Loucy (cell line): ENCODE results near the gene CACNA2D4.

ENCODE experiments used
- H2AFZ ChIP-seq: fragments of 200-600 bp; sonication (generic); 2 replicates; pipeline ENCODE4 v1.6.0; 2016; ENCODE audit warnings: antibody characterized with exemption, mild to moderate bottlenecking, low read length, moderate library complexity
- H3F3A ChIP-seq: fragments of 200-600 bp; 2 replicates; pipeline ENCODE4 v1.6.0; 2016; ENCODE audit warnings: antibody characterized with exemption, low read depth, mild to moderate bottlenecking
- H3K27me3 ChIP-seq: fragments of 200-600 bp; sonication (generic); 2 replicates; pipeline ENCODE4 v1.6.1; 2014; ENCODE audit warnings: low read length, mild to moderate bottlenecking; ENCODE audit not compliant: insufficient read depth, poor library complexity, severe bottlenecking
- H3K36me3 ChIP-seq: fragments of 200-600 bp; sonication (generic); 2 replicates; pipeline ENCODE4 v1.6.1; 2016; ENCODE audit warnings: low read length; ENCODE audit not compliant: insufficient read depth
- H3K4me1 ChIP-seq: fragments of 200-600 bp; sonication (generic); 2 replicates; pipeline ENCODE4 v1.5.1; 2014; ENCODE audit warnings: low read length, mild to moderate bottlenecking; ENCODE audit not compliant: insufficient read depth, poor library complexity, severe bottlenecking
- H3K4me2 ChIP-seq: fragments of 200-600 bp; sonication (generic); 2 replicates; pipeline ENCODE4 v1.6.0; 2014; ENCODE audit warnings: antibody characterized with exemption, low read length, low read depth, mild to moderate bottlenecking; ENCODE audit not compliant: poor library complexity, severe bottlenecking
- H3K4me3 ChIP-seq: fragments of 200-600 bp; sonication (generic); 2 replicates; pipeline ENCODE4 v1.5.1; 2014; ENCODE audit warnings: low read length, mild to moderate bottlenecking, mixed read lengths; ENCODE audit not compliant: poor library complexity, severe bottlenecking
- H3K79me2 ChIP-seq: fragments of 200-600 bp; sonication (generic); 2 replicates; pipeline ENCODE4 v1.6.1; 2014; ENCODE audit warnings: low read length; ENCODE audit not compliant: insufficient read depth
- H3K9ac ChIP-seq: fragments of 200-600 bp; sonication (generic); 2 replicates; pipeline ENCODE4 v1.6.0; 2014; ENCODE audit warnings: mild to moderate bottlenecking, low read depth, low read length, moderate library complexity; ENCODE audit not compliant: poor library complexity, severe bottlenecking
- H3K9me2 ChIP-seq: fragments of 200-600 bp; sonication (generic); replicated peaks from 2 replicates; pipeline ENCODE4 v1.6.1; 2016; ENCODE audit warnings: low read depth, low read length, mixed read lengths
- H3K9me3 ChIP-seq: fragments of 200-600 bp; sonication (generic); 2 replicates; pipeline ENCODE4 v1.6.1; 2014; ENCODE audit warnings: mild to moderate bottlenecking, antibody characterized with exemption, low read length, low read depth; ENCODE audit not compliant: insufficient read depth
- H4K20me1 ChIP-seq: fragments of 200-600 bp; sonication (generic); 2 replicates; pipeline ENCODE4 v1.6.0; 2014; ENCODE audit warnings: antibody characterized with exemption, low read length, mild to moderate bottlenecking; ENCODE audit not compliant: insufficient read depth, poor library complexity, severe bottlenecking
- EZH2phosphoT487 ChIP-seq: fragments of 200-600 bp; IDR thresholded peaks from 2 replicates; pipeline ENCODE4 v1.6.1; 2018; ENCODE audit warnings: antibody characterized with exemption, mild to moderate bottlenecking, moderate library complexity, borderline replicate concordance
- TF ChIP-seq, protein P1 (sequence below): fragments of 200-600 bp; sonication (generic); conservative IDR thresholded peaks from 2 replicates; pipeline ENCODE4 v1.5.1; 2014; ENCODE audit warnings: mild to moderate bottlenecking, antibody characterized with exemption, low read length

Gene CACNA2D4

DNA sequence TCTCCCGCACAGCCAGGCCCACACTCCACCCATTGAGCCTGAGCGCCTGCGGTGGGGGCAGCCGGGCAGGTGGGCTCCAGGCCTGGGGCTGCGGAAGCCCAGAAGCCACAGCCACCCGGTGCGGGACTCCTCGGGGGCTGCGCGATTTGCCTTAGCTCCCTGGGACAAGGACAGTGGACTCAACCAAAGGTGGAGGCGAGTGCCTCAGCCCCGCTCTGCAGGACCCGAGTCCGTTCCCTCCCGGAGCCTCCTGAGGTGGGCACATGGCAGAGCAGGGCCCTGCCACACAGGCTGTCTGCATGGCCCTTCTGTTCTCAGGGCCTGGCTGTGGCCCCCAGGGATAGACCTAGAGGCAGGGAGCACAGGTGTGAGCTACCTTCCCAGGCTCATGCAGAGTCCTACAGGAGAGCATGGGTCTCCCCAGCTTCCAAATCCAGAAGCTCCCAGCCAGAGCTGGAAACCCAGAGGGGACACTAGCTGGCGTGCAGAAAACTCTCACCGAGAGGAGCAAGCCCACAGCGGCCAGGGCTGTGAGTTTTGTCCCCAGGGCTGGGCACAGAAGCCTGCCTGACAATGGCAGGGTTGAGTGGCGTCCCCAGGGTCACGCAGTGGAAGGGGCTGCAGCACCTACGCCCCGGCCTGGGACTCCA is 120.3 kb downstream of the CACNA2D4 start:
- H3K36me3 ChIP-seq: no peaks in the 10 kb centered on the region
- H3K9me3 ChIP-seq: no peaks in the 10 kb centered on the region
- no peaks in the 10 kb centered on the region for H3F3A ChIP-seq
- peaks cover 4% of the 10 kb centered on the region for H3K4me1 ChIP-seq
- H2AFZ ChIP-seq: no peak overlapping the region
- H3K79me2 ChIP-seq: no peaks in the 10 kb centered on the region
- H3K4me3 ChIP-seq: no peak overlapping the region
- no peaks in the 10 kb centered on the region for H3K27me3 ChIP-seq
- no peak for TF ChIP-seq EZH2phosphoT487
- TF ChIP-seq, protein P1, sequence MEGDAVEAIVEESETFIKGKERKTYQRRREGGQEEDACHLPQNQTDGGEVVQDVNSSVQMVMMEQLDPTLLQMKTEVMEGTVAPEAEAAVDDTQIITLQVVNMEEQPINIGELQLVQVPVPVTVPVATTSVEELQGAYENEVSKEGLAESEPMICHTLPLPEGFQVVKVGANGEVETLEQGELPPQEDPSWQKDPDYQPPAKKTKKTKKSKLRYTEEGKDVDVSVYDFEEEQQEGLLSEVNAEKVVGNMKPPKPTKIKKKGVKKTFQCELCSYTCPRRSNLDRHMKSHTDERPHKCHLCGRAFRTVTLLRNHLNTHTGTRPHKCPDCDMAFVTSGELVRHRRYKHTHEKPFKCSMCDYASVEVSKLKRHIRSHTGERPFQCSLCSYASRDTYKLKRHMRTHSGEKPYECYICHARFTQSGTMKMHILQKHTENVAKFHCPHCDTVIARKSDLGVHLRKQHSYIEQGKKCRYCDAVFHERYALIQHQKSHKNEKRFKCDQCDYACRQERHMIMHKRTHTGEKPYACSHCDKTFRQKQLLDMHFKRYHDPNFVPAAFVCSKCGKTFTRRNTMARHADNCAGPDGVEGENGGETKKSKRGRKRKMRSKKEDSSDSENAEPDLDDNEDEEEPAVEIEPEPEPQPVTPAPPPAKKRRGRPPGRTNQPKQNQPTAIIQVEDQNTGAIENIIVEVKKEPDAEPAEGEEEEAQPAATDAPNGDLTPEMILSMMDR: no peak
- H3K9ac ChIP-seq: no peak overlapping the region
- no peaks in the 10 kb centered on the region for H3K9me2 ChIP-seq
- no peaks in the 10 kb centered on the region for H4K20me1 ChIP-seq
- H3K4me2 ChIP-seq: no peak overlapping the region

DNA sequence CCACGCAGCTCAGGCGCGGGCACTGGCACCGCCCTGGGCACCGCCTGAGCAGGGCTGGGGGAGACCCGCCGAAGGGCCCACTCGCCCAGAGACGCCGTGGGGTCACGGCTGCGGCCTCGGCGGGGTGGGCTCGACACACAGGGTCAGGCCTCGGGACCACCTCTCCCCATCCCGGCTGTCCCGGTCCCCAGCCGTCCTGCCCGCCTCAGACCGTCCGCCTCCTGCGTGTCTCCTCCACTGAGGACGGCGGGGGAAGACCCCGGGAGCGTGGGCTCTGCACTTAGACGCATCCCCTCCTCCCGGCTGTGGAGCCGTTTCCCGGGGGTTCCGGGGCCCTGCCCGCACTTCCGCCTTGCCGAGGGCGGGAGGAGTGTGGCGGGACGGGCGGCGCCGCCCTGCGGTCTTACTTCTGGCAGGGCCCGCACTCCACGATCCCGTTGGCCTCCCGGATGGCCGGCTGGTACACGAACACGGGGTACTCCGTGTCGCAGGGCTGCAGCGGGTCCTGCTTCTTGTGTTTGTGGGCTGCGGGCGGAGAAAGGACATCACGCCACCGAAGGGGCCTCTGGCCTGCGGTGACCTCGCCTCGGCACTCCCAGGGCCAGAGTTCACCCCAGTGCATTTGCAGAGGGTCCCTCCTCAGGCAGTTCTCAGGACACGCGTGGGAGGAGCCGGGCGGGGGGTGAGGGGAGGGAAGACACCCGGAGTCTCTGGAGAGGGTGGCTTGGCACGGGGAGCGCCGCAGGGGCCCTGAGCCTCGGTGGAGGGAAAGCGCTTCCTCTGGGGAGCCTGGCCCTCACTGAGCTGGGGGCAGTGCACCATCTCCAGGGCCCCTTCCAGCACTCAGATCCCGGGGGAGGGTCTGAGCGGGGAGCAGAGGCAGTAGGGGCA is 121.2 kb downstream of the CACNA2D4 start:
- H3K9me2 ChIP-seq: no peaks in the 10 kb centered on the region
- H3K27me3 ChIP-seq: no peaks in the 10 kb centered on the region
- no peaks in the 10 kb centered on the region for H3K9me3 ChIP-seq
- H3F3A ChIP-seq: no peaks in the 10 kb centered on the region
- peak overlapping the region; percentile 79 for H3K9ac ChIP-seq
- H3K36me3 ChIP-seq: no peaks in the 10 kb centered on the region
- no peaks in the 10 kb centered on the region for H4K20me1 ChIP-seq
- peak overlapping the region; percentile 75 for H3K4me3 ChIP-seq
- H3K4me2 ChIP-seq: peak overlapping the region; percentile 71
- no peaks in the 10 kb centered on the region for H3K79me2 ChIP-seq
- no peak overlapping the region for H2AFZ ChIP-seq
- TF ChIP-seq EZH2phosphoT487: no peak
- TF ChIP-seq, protein P1: no peak
- peaks cover 4% of the 10 kb centered on the region for H3K4me1 ChIP-seq

DNA sequence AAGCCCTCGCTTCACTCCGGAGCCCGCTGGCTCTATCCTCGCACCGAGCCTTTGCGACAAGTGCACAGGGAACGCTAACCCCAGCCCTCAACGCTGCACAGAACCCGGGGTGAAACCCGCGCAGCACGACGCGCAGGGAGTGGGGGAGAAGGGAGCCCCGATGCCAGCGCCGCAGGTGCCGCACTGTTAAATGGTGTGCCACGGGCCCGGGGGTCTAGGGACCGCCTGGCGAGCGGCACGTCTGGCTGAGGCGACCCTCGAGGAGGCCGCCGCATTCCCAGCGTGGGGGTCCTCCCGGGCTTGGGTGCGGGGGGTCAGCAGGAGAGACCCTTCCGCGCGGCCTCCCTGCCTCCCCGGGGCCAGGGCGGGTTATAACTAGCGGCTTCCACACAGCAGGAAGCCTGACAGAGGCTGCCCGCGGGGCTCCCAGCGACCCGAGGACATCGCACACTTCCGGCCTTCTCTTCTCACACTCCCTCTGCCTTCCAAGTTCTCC is 121.9 kb downstream of the CACNA2D4 start:
- Histone ChIP-seq H3K36me3 (no peaks in the 10 kb centered on the region), H3K4me2 (peak overlapping the region; percentile 71), H3F3A (no peaks in the 10 kb centered on the region), H3K9me2 (no peaks in the 10 kb centered on the region), H2AFZ (peak overlapping the region; percentile 72), H3K79me2 (no peaks in the 10 kb centered on the region), H4K20me1 (no peaks in the 10 kb centered on the region), H3K9me3 (no peaks in the 10 kb centered on the region), H3K9ac (peak overlapping the region; percentile 79), H3K4me1 (peaks cover 5% of the 10 kb centered on the region), H3K27me3 (no peaks in the 10 kb centered on the region), H3K4me3 (peak overlapping the region; percentile 75)
- TF ChIP-seq, protein P1: no peak
- TF ChIP-seq EZH2phosphoT487: no peak
